ENCODE results near the gene ANKRD52.

- TF ChIP-seq CTCF (conservative IDR thresholded peaks at IDR 0.05; ENCODE audit: low read length) (no peak), EZH2phosphoT487 (IDR thresholded peaks at IDR 0.05; ENCODE audit: borderline replicate concordance) (no peak)
Measured at GRCh38 chr12:56299853-56300643, 41.9 kb upstream of the ANKRD52 start, which contains the start of gene CS.
